ENCODE data around the gene TOMM20. TPM values are rescaled to one million over a fixed set of nuclear protein-coding genes. Genes with fewer than 3 reads are reported as not detected.
A peak's percentile ranks its signal among the peaks of the same experiment; 100 is the strongest.

The TOMM20 gene
- total RNA-seq, 3 donors from 2014 or later = 112 to 153 (median 112) TPM

GRCh38 chr1:235102993-235103411, 25.6 kb downstream of the TOMM20 start:
- no peak for DNase-seq (ENCODE audit: low spot score in 2 of 2)
- Histone ChIP-seq H3K4me1 (no peaks in the 10 kb centered on the region), H3K4me3 (no peak overlapping the region), H3K9me3 (no peaks in the 10 kb centered on the region), H3K36me3 (no peaks in the 10 kb centered on the region), H3K27ac (no peak overlapping the region), H3K27me3 (no peaks in the 10 kb centered on the region)
- intact Hi-C loops (cut with DNase I; ENCODE audit: low total_unique reads) = no loop called here
- TF ChIP-seq, protein P1, sequence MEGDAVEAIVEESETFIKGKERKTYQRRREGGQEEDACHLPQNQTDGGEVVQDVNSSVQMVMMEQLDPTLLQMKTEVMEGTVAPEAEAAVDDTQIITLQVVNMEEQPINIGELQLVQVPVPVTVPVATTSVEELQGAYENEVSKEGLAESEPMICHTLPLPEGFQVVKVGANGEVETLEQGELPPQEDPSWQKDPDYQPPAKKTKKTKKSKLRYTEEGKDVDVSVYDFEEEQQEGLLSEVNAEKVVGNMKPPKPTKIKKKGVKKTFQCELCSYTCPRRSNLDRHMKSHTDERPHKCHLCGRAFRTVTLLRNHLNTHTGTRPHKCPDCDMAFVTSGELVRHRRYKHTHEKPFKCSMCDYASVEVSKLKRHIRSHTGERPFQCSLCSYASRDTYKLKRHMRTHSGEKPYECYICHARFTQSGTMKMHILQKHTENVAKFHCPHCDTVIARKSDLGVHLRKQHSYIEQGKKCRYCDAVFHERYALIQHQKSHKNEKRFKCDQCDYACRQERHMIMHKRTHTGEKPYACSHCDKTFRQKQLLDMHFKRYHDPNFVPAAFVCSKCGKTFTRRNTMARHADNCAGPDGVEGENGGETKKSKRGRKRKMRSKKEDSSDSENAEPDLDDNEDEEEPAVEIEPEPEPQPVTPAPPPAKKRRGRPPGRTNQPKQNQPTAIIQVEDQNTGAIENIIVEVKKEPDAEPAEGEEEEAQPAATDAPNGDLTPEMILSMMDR (IDR thresholded peaks at IDR 0.05) = no peak
- TF ChIP-seq POLR2A (IDR thresholded peaks at IDR 0.05) (no peak), POLR2AphosphoS5 (IDR thresholded peaks at IDR 0.05) (no peak)

DNA sequence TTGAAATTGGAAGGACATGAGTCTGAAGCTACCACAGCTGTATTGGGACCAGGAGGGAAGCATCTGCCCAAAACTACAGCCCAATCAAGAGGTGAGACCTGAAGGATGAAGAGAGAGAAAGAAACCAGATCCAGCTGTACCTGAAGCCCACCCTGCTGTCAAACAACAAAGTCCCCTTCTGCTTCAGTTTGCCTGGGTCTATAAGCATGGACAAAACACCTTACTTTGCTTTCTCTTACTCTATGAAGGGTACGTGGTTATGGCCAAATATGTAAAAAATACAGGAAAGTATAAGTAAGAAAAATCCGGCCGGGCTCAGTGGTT, 26.4 kb downstream of the TOMM20 start:
- Histone ChIP-seq H3K4me3 (no peak overlapping the region), H3K9me3 (no peaks in the 10 kb centered on the region), H3K27ac (no peak overlapping the region), H3K36me3 (no peaks in the 10 kb centered on the region), H3K4me1 (no peaks in the 10 kb centered on the region), H3K27me3 (no peaks in the 10 kb centered on the region)
- intact Hi-C loops (cut with DNase I; ENCODE audit: low total_unique reads) = no loop called here
- no peak for DNase-seq (ENCODE audit: low spot score in 2 of 2)
- TF ChIP-seq POLR2AphosphoS5 (IDR thresholded peaks at IDR 0.05) (no peak), POLR2A (IDR thresholded peaks at IDR 0.05) (no peak)
- TF ChIP-seq, protein P1 (IDR thresholded peaks at IDR 0.05) = no peak

DNA sequence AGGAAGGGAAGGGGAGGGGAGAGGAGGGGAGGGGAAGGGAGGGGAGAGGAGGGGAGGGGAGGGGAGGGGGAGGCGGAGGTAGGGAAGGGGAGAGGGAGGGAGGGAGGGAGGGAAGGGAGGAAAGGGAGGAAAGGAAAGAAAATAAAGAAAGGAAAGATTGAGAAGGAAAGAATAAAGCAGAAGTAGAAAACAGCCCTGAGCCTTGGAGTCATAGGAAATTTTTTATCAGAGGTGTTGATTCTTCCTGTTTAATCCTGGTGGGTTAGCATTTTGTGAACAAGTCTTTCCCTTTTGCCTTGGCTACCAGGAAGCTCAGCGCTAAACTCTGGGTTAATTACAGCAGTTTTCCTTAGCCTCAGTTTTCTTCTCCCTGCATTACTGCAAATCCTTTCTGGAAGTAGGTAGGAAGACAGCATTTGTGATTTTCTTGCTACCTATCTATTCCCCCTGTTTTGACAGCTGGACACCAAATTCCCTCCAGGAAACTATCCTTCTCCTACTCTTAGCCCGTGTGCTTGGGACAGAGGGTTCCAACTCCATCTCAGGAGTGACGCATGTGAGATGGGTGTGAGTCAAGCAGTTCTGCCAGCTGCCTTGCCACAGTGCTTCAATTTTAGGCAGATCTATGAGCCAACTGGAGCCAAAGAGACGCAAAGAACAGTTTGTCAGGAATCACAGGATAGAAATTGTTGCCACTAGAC, 26.9 kb downstream of the TOMM20 start:
- intact Hi-C loops (cut with DNase I; ENCODE audit: low total_unique reads) = no loop called here
- no peak for TF ChIP-seq POLR2AphosphoS5 (IDR thresholded peaks at IDR 0.05)
- TF ChIP-seq, protein P1 (IDR thresholded peaks at IDR 0.05) = no peak
- no peak for TF ChIP-seq POLR2A (IDR thresholded peaks at IDR 0.05)
- DNase-seq (ENCODE audit: low spot score in 2 of 2) = no peak

GRCh38 chr1:235100194-235100772, 28.4 kb downstream of the TOMM20 start:
- Histone ChIP-seq H3K36me3 (no peaks in the 10 kb centered on the region), H3K4me1 (no peaks in the 10 kb centered on the region), H3K9me3 (no peaks in the 10 kb centered on the region), H3K4me3 (no peak overlapping the region), H3K27me3 (no peaks in the 10 kb centered on the region), H3K27ac (no peak overlapping the region)
- DNase-seq (ENCODE audit: low spot score in 2 of 2) = no peak
- intact Hi-C loops (cut with DNase I; ENCODE audit: low total_unique reads) = no loop called here
- TF ChIP-seq, protein P1 (IDR thresholded peaks at IDR 0.05) = no peak
- peak in 1 of 3 donors; percentile 37 for TF ChIP-seq POLR2AphosphoS5 (IDR thresholded peaks at IDR 0.05)

More for the DNA sequence above, 26.9 kb downstream of the TOMM20 start:
- Histone ChIP-seq H3K4me1 (no peaks in the 10 kb centered on the region), H3K27me3 (no peaks in the 10 kb centered on the region), H3K4me3 (no peak overlapping the region), H3K36me3 (no peaks in the 10 kb centered on the region), H3K9me3 (no peaks in the 10 kb centered on the region), H3K27ac (no peak overlapping the region)

DNA sequence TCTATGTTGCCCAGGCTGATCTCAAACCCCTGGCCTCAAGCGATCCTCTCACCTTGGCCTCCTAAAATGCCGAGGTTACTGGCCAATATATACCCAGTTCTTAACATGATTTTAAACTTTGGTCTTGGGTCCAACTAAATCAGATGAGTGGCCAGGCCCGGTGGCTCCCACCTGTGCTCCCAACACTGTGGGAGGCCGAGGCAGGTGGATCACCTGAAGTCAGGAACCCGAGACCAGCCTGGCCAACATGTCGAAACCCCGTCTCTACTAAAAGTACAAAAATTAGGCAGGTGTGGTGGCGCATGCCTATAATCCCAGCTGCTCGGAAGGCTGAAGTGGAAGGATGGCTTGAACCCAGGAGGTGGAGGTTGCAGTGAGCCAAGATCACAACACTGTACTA, 29.6 kb downstream of the TOMM20 start:
- TF ChIP-seq, protein P1 (IDR thresholded peaks at IDR 0.05) = no peak
- TF ChIP-seq POLR2AphosphoS5 (IDR thresholded peaks at IDR 0.05) (no peak), POLR2A (IDR thresholded peaks at IDR 0.05) (no peak)
- Histone ChIP-seq H3K27me3 (no peaks in the 10 kb centered on the region), H3K9me3 (no peaks in the 10 kb centered on the region), H3K27ac (no peak overlapping the region), H3K4me3 (no peak overlapping the region), H3K4me1 (no peaks in the 10 kb centered on the region), H3K36me3 (no peaks in the 10 kb centered on the region)
- intact Hi-C loops (cut with DNase I; ENCODE audit: low total_unique reads) = no loop called here
- DNase-seq (ENCODE audit: low spot score in 2 of 2) = no peak

All from breast epithelium (tissue), 4 donors.